ENCODE data around the gene FAM210B.

- TF ChIP-seq EP300 (IDR thresholded peaks at IDR 0.05; ENCODE audit: borderline replicate concordance) (no peak), FOXM1 (IDR thresholded peaks at IDR 0.05; ENCODE audit: borderline replicate concordance, low read depth) (no peak), CEBPB (IDR thresholded peaks at IDR 0.05) (no peak), CREB1 (IDR thresholded peaks at IDR 0.05; ENCODE audit: low read depth) (no peak), RAD21 (IDR thresholded peaks at IDR 0.05; ENCODE audit: low read depth) (no peak), YY1 (IDR thresholded peaks at IDR 0.05; ENCODE audit: low read depth) (no peak), EGR1 (IDR thresholded peaks at IDR 0.05) (no peak), NFIC (IDR thresholded peaks at IDR 0.05) (no peak)
- TF ChIP-seq, protein P1, sequence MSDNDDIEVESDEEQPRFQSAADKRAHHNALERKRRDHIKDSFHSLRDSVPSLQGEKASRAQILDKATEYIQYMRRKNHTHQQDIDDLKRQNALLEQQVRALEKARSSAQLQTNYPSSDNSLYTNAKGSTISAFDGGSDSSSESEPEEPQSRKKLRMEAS (IDR thresholded peaks at IDR 0.05), result no peak
- TF ChIP-seq, protein P2, sequence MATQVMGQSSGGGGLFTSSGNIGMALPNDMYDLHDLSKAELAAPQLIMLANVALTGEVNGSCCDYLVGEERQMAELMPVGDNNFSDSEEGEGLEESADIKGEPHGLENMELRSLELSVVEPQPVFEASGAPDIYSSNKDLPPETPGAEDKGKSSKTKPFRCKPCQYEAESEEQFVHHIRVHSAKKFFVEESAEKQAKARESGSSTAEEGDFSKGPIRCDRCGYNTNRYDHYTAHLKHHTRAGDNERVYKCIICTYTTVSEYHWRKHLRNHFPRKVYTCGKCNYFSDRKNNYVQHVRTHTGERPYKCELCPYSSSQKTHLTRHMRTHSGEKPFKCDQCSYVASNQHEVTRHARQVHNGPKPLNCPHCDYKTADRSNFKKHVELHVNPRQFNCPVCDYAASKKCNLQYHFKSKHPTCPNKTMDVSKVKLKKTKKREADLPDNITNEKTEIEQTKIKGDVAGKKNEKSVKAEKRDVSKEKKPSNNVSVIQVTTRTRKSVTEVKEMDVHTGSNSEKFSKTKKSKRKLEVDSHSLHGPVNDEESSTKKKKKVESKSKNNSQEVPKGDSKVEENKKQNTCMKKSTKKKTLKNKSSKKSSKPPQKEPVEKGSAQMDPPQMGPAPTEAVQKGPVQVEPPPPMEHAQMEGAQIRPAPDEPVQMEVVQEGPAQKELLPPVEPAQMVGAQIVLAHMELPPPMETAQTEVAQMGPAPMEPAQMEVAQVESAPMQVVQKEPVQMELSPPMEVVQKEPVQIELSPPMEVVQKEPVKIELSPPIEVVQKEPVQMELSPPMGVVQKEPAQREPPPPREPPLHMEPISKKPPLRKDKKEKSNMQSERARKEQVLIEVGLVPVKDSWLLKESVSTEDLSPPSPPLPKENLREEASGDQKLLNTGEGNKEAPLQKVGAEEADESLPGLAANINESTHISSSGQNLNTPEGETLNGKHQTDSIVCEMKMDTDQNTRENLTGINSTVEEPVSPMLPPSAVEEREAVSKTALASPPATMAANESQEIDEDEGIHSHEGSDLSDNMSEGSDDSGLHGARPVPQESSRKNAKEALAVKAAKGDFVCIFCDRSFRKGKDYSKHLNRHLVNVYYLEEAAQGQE (IDR thresholded peaks at IDR 0.05; ENCODE audit: low read depth), result no peak
- TF ChIP-seq, protein P3, sequence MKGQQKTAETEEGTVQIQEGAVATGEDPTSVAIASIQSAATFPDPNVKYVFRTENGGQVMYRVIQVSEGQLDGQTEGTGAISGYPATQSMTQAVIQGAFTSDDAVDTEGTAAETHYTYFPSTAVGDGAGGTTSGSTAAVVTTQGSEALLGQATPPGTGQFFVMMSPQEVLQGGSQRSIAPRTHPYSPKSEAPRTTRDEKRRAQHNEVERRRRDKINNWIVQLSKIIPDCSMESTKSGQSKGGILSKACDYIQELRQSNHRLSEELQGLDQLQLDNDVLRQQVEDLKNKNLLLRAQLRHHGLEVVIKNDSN (IDR thresholded peaks at IDR 0.05), result no peak
Measured at GRCh38 chr20:56363491-56363890, 4.7 kb downstream of the FAM210B start.

Data from Ishikawa (cell line).